Measurements from ENCODE around the gene MBNL2. TPM values are rescaled to one million over a fixed set of nuclear protein-coding genes. Genes with fewer than 3 reads are reported as not detected.

MBNL2 gene
- total RNA-seq, 1 donor from 2014 or later: 43.7 TPM

- peak overlapping the region; percentile 99 for H3K27ac Mint-ChIP-seq
- no peaks in the 10 kb centered on the region for H3K27me3 Mint-ChIP-seq
- H3K9me3 Mint-ChIP-seq: no peaks in the 10 kb centered on the region
- H3K4me3 Mint-ChIP-seq: peak overlapping the region; percentile 97
- H3K4me1 Mint-ChIP-seq (ENCODE audit: unreplicated experiment): peaks cover 23% of the 10 kb centered on the region
- peak; percentile 99 for DNase-seq (ENCODE audit: extremely low spot score, unreplicated experiment)
- H3K36me3 Mint-ChIP-seq: peaks cover 5% of the 10 kb centered on the region
- no peak for TF ChIP-seq CTCF (conservative IDR thresholded peaks at IDR 0.05)
These were observed 211.0 kb downstream of the MBNL2 start for GRCh38 chr13:97432917-97433726.

- H3K9me3 Mint-ChIP-seq: no peaks in the 10 kb centered on the region
- no peak for TF ChIP-seq CTCF (conservative IDR thresholded peaks at IDR 0.05)
- peak; percentile 94 for DNase-seq (ENCODE audit: extremely low spot score, unreplicated experiment)
- peaks cover 23% of the 10 kb centered on the region for H3K4me1 Mint-ChIP-seq (ENCODE audit: unreplicated experiment)
- H3K36me3 Mint-ChIP-seq: peaks cover 5% of the 10 kb centered on the region
- H3K27ac Mint-ChIP-seq: peak within 1 kb of the TSS; percentile 99
- H3K4me3 Mint-ChIP-seq: peak within 1 kb of the TSS; percentile 99
- H3K27me3 Mint-ChIP-seq: no peaks in the 10 kb centered on the region
These were observed 211.7 kb downstream of the MBNL2 start, which contains the start of gene RAP2A for GRCh38 chr13:97433727-97434396. Gene RAP2A, plus strand, starts transcription at chr13:97434169. Its CDS starts 302 bp downstream, at chr13:97434471.

- Mint-ChIP-seq H3K9me3 (no peaks in the 10 kb centered on the region), H3K4me1 (ENCODE audit: unreplicated experiment) (peaks cover 21% of the 10 kb centered on the region), H3K27me3 (no peaks in the 10 kb centered on the region), H3K27ac (peak overlapping the region; percentile 94), H3K4me3 (peak overlapping the region; percentile 99), H3K36me3 (peaks cover 5% of the 10 kb centered on the region)
- DNase-seq (ENCODE audit: extremely low spot score, unreplicated experiment): peak; percentile 72
- TF ChIP-seq CTCF (conservative IDR thresholded peaks at IDR 0.05): no peak
These were observed 212.5 kb downstream of the MBNL2 start for GRCh38 chr13:97434397-97435201.

- no peak for DNase-seq (ENCODE audit: extremely low spot score, unreplicated experiment)
- Mint-ChIP-seq H3K4me3 (peak overlapping the region; percentile 99), H3K9me3 (no peaks in the 10 kb centered on the region), H3K36me3 (peaks cover 5% of the 10 kb centered on the region), H3K4me1 (ENCODE audit: unreplicated experiment) (peaks cover 14% of the 10 kb centered on the region), H3K27me3 (no peaks in the 10 kb centered on the region), H3K27ac (peak overlapping the region; percentile 94)
- no peak for TF ChIP-seq CTCF (conservative IDR thresholded peaks at IDR 0.05)
These were observed 213.2 kb downstream of the MBNL2 start for GRCh38 chr13:97435323-97435722.

- Mint-ChIP-seq H3K27me3 (no peaks in the 10 kb centered on the region), H3K4me1 (ENCODE audit: unreplicated experiment) (peaks cover 14% of the 10 kb centered on the region), H3K36me3 (peaks cover 5% of the 10 kb centered on the region), H3K9me3 (no peaks in the 10 kb centered on the region), H3K27ac (no peak overlapping the region), H3K4me3 (peak overlapping the region; percentile 88)
- DNase-seq (ENCODE audit: extremely low spot score, unreplicated experiment): no peak
- TF ChIP-seq CTCF (conservative IDR thresholded peaks at IDR 0.05): no peak
These were observed 213.7 kb downstream of the MBNL2 start for GRCh38 chr13:97435794-97436193.
